ENCODE data around the gene SRSF4. TPM values are rescaled to one million over a fixed set of nuclear protein-coding genes. Genes with fewer than 3 reads are reported as not detected.

The SRSF4 gene
- polyA plus RNA-seq, 1 of the 3 experiments (the other 2 are of a cell fraction): 62.6 TPM

DNA sequence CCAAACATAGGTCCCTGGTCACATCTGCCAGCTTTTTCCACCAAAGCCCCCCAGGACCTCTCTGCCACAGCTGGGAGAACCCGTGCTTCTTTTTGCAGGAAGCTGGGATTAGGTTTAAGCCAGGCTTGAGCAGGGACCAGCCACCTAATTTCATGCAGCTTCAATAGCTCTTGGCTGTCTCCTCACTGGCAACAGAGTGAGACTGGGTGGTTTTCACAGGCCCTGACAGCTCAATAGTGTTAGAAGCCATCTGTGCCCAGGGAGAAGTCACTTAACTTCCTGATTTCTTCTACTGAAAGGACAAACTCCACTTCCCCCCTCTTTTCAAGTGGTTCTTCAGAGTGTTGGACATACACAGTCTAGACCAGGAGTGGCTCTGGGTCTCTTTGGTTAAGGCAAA lies 20.4 kb upstream of the SRSF4 start:
- ChIA-PET CTCF (interaction anchor here (0.6 to 6.1 kb wide), 33 partner anchors 9 to 1984 kb away, joined by 3 to 95 read pairs (median 4); partner anchors contain the start of genes SRSF4 and TMEM200B), POLR2A (no interaction called here)
- H3F3A ChIP-seq (replicated peaks; ENCODE audit: insufficient read depth): peaks cover 8% of the 10 kb centered on the region
- H3K27ac ChIP-seq (ENCODE audit: low read depth in 2 of 2, low read length in 1 of 2): peak overlapping the region; percentile 62 to 83
- H3K4me2 ChIP-seq: peak overlapping the region; percentile 54; the same call in 1 of the 2 replicates
- peaks cover 21 to 23% of the 10 kb centered on the region in 2 experiments for H3K36me3 ChIP-seq (replicated peaks in 1 of 2; ENCODE audit: control insufficient read depth in 1 of 2, insufficient read depth in 2 of 2, low read length in 1 of 2)
- TF ChIP-seq FOXM1 (IDR thresholded peaks at IDR 0.05; ENCODE audit: low read depth): no peak
- TF ChIP-seq MEF2A (IDR thresholded peaks at IDR 0.05; ENCODE audit: borderline replicate concordance, low read depth): no peak
- no peak for TF ChIP-seq POLR2AphosphoS5 (IDR thresholded peaks at IDR 0.05; ENCODE audit: low read depth, low read length)
- TF ChIP-seq, protein P1, sequence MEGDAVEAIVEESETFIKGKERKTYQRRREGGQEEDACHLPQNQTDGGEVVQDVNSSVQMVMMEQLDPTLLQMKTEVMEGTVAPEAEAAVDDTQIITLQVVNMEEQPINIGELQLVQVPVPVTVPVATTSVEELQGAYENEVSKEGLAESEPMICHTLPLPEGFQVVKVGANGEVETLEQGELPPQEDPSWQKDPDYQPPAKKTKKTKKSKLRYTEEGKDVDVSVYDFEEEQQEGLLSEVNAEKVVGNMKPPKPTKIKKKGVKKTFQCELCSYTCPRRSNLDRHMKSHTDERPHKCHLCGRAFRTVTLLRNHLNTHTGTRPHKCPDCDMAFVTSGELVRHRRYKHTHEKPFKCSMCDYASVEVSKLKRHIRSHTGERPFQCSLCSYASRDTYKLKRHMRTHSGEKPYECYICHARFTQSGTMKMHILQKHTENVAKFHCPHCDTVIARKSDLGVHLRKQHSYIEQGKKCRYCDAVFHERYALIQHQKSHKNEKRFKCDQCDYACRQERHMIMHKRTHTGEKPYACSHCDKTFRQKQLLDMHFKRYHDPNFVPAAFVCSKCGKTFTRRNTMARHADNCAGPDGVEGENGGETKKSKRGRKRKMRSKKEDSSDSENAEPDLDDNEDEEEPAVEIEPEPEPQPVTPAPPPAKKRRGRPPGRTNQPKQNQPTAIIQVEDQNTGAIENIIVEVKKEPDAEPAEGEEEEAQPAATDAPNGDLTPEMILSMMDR (IDR thresholded peaks at IDR 0.05): no peak
- TF ChIP-seq ELF1 (IDR thresholded peaks at IDR 0.05): no peak
- no peak for TF ChIP-seq TEAD4 (IDR thresholded peaks at IDR 0.05; ENCODE audit: borderline replicate concordance, insufficient read depth)
- no peak for TF ChIP-seq JUND (IDR thresholded peaks at IDR 0.05)
- TF ChIP-seq RXRA (IDR thresholded peaks at IDR 0.05; ENCODE audit: borderline replicate concordance, low read depth): no peak
- no peak for TF ChIP-seq NRF1 (IDR thresholded peaks at IDR 0.05; ENCODE audit: low read depth, low read length)
- peaks cover 13 to 17% of the 10 kb centered on the region in 2 experiments; a peak in 2 of 4 replicates for H3K4me1 ChIP-seq (ENCODE audit: control insufficient read depth in 1 of 2, insufficient read depth in 2 of 2, low read depth in 1 of 2, low read length in 1 of 2)
- no peaks in the 10 kb centered on the region for H4K20me1 ChIP-seq (ENCODE audit: insufficient read depth)
- peak overlapping the region; percentile 44; the same call in 1 of the 2 replicates for H3K9ac ChIP-seq
- WGBS (ENCODE audit: low lambda C conversion rate): 91% methylated on average over 1 of the region's 1 CpG
- H3K79me2 ChIP-seq (ENCODE audit: insufficient read depth): no peaks in the 10 kb centered on the region
- H3K9me3 ChIP-seq: no peaks in the 10 kb centered on the region
- H2AFZ ChIP-seq (ENCODE audit: low read depth): peak overlapping the region; percentile 84; the same call in 1 of the 2 replicates
- no peak overlapping the region for H3K4me3 ChIP-seq (ENCODE audit: low read depth in 2 of 2, low read length in 1 of 2)
- no peaks in the 10 kb centered on the region for H3K27me3 ChIP-seq (ENCODE audit: insufficient read depth)
- DNase-seq: no peak
- no peaks in the 10 kb centered on the region for H3K9me2 ChIP-seq

DNA sequence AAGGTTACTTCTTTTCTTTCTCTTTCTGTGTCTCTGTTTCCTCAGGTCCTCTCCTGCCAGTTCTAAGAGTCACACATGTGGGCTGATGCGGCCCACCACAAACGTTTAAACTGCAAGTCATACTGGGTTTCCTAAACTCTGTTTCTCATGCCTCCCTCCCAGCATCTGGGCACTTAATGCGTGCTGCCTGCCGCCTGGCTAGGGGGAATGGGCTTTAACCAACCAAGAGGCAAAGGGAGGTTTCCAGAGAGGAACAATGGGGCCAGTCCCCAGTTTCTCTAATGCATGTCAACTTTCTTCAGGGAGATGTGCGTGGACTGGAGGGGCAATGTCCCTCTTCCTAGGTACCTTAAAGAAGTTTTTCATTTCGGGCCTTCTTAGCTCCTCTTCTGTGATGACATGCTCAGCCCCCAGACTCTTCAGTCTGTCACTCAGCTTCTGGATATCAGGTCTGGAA lies 19.9 kb upstream of the SRSF4 start:
- Histone ChIP-seq H3K79me2 (ENCODE audit: insufficient read depth) (no peaks in the 10 kb centered on the region), H3K9me2 (no peaks in the 10 kb centered on the region), H3K4me3 (ENCODE audit: low read depth in 2 of 2, low read length in 1 of 2) (no peak overlapping the region), H3K27ac (ENCODE audit: low read depth in 2 of 2, low read length in 1 of 2) (peak overlapping the region in 1 of 2 experiments; percentile 83; a peak in 1 of 4 replicates), H3F3A (replicated peaks; ENCODE audit: insufficient read depth) (peaks cover 8% of the 10 kb centered on the region), H3K9ac (no peak overlapping the region), H2AFZ (ENCODE audit: low read depth) (no peak overlapping the region), H3K36me3 (replicated peaks in 1 of 2; ENCODE audit: control insufficient read depth in 1 of 2, insufficient read depth in 2 of 2, low read length in 1 of 2) (peaks cover 21 to 23% of the 10 kb centered on the region in 2 experiments), H3K4me1 (ENCODE audit: control insufficient read depth in 1 of 2, insufficient read depth in 2 of 2, low read depth in 1 of 2, low read length in 1 of 2) (peaks cover 14 to 17% of the 10 kb centered on the region in 2 experiments; a peak in 2 of 4 replicates), H3K27me3 (ENCODE audit: insufficient read depth) (no peaks in the 10 kb centered on the region), H4K20me1 (ENCODE audit: insufficient read depth) (no peaks in the 10 kb centered on the region), H3K4me2 (no peak overlapping the region), H3K9me3 (no peaks in the 10 kb centered on the region)
- TF ChIP-seq RCOR1 (IDR thresholded peaks at IDR 0.05; ENCODE audit: low read length) (no peak), RFX5 (IDR thresholded peaks at IDR 0.05; ENCODE audit: low read length) (no peak), SIN3A (IDR thresholded peaks at IDR 0.05; ENCODE audit: borderline replicate concordance, low read depth, low read length) (no peak), EP300 (IDR thresholded peaks at IDR 0.05; ENCODE audit: borderline replicate concordance in 1 of 2, low read depth in 1 of 2, low read length in 1 of 2) (no peak), RXRA (IDR thresholded peaks at IDR 0.05; ENCODE audit: borderline replicate concordance, low read depth) (no peak), SMC3 (IDR thresholded peaks at IDR 0.05; ENCODE audit: low read depth, low read length) (no peak), MXI1 (IDR thresholded peaks at IDR 0.05; ENCODE audit: low read depth, low read length) (no peak), NRF1 (IDR thresholded peaks at IDR 0.05; ENCODE audit: low read depth, low read length) (no peak), GABPA (IDR thresholded peaks at IDR 0.05; ENCODE audit: low read depth) (no peak), FOXJ3 (CRISPR knock-in tag; IDR thresholded peaks at IDR 0.05) (no peak)
- TF ChIP-seq, protein P2, sequence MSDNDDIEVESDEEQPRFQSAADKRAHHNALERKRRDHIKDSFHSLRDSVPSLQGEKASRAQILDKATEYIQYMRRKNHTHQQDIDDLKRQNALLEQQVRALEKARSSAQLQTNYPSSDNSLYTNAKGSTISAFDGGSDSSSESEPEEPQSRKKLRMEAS (IDR thresholded peaks at IDR 0.05; ENCODE audit: low read depth): no peak
- TF ChIP-seq, protein P3, sequence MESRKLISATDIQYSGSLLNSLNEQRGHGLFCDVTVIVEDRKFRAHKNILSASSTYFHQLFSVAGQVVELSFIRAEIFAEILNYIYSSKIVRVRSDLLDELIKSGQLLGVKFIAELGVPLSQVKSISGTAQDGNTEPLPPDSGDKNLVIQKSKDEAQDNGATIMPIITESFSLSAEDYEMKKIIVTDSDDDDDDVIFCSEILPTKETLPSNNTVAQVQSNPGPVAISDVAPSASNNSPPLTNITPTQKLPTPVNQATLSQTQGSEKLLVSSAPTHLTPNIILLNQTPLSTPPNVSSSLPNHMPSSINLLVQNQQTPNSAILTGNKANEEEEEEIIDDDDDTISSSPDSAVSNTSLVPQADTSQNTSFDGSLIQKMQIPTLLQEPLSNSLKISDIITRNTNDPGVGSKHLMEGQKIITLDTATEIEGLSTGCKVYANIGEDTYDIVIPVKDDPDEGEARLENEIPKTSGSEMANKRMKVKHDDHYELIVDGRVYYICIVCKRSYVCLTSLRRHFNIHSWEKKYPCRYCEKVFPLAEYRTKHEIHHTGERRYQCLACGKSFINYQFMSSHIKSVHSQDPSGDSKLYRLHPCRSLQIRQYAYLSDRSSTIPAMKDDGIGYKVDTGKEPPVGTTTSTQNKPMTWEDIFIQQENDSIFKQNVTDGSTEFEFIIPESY (IDR thresholded peaks at IDR 0.05; ENCODE audit: borderline replicate concordance, low read depth): no peak
- DNase-seq: no peak
- POLR2A ChIA-PET: no interaction called here
- WGBS (ENCODE audit: low lambda C conversion rate): 93% methylated on average over 6 of the region's 6 CpGs
- CTCF ChIA-PET: interaction anchor here (1.1 to 6.1 kb wide), 18 partner anchors 10 to 1984 kb away, joined by 3 to 95 read pairs (median 7); partner anchors contain the start of genes SRSF4 and TMEM200B

All from SK-N-SH (cell line).